Measurements from ENCODE around the gene CXXC5. TPM values are rescaled to one million over a fixed set of nuclear protein-coding genes. Genes with fewer than 3 reads are reported as not detected.
"Not testable (repeated sequence)": the region's sequence is repeated elsewhere in the genome, so short reads cannot be mapped to it uniquely, and the experiment has no call there.

Gene CXXC5
- total and polyA plus RNA-seq, 7 donors: 15.7 to 30.0 (median 19.9) TPM

- H3K36me3 ChIP-seq: no peaks in the 10 kb centered on the region
- H3K4me1 ChIP-seq: peaks cover 0 to 40% (median 38%) of the 10 kb centered on the region in 4 donors
- peaks cover 0 to 23% (median 12%) of the 10 kb centered on the region in 3 donors for H3K27me3 ChIP-seq
- peak; percentile 72 for DNase-seq
- peak overlapping the region in 3 of 4 donors; percentile 44 to 58 (median 53) for H3K4me3 ChIP-seq
- TF ChIP-seq POLR2AphosphoS5 (IDR thresholded peaks at IDR 0.05) (no peak), EP300 (IDR thresholded peaks at IDR 0.05) (no peak)
- H3K27ac ChIP-seq: peak overlapping the region; percentile 43 to 46 (median 44)
- intact Hi-C loops (cut with DNase I): loop anchor here (5.0 kb wide), 1 partner anchor 35 kb away; no protein-coding TSS in a partner anchor
- H3K9me3 ChIP-seq: no peaks in the 10 kb centered on the region
- 24 to 37% methylated on average over 19 of the region's 19 CpGs for WGBS, 2 donors
These were observed 63.7 kb downstream of the CXXC5 start for GRCh38 chr5:139711906-139712224.

DNA sequence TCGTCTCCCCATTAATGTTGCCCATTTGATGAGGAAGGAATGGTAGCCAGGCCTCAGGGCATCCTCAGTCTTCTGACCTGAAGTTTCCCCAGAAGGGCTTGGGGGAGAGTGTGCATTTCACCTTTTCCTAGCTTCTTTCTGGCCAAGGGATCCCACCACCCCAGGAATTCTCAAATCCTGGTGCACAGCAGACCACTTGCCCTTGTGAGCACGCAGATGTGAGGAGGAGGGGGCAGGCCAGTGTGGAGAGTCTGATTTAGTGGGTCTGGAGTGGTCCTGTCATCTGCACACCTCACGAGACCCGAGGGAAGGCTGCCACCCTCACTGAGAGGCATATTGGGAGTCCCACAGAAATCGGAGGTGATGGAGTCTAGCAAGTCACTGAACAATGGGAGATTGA lies 64.3 kb downstream of the CXXC5 start:
- peak overlapping the region in 1 of 4 donors; percentile 43 for H3K27ac ChIP-seq
- intact Hi-C loops (cut with DNase I): loop anchor here (5.0 kb wide), 1 partner anchor 35 kb away; no protein-coding TSS in a partner anchor
- no peak for TF ChIP-seq POLR2A (IDR thresholded peaks at IDR 0.05)
- no peak for TF ChIP-seq POLR2AphosphoS5 (IDR thresholded peaks at IDR 0.05)
- TF ChIP-seq, protein P1, sequence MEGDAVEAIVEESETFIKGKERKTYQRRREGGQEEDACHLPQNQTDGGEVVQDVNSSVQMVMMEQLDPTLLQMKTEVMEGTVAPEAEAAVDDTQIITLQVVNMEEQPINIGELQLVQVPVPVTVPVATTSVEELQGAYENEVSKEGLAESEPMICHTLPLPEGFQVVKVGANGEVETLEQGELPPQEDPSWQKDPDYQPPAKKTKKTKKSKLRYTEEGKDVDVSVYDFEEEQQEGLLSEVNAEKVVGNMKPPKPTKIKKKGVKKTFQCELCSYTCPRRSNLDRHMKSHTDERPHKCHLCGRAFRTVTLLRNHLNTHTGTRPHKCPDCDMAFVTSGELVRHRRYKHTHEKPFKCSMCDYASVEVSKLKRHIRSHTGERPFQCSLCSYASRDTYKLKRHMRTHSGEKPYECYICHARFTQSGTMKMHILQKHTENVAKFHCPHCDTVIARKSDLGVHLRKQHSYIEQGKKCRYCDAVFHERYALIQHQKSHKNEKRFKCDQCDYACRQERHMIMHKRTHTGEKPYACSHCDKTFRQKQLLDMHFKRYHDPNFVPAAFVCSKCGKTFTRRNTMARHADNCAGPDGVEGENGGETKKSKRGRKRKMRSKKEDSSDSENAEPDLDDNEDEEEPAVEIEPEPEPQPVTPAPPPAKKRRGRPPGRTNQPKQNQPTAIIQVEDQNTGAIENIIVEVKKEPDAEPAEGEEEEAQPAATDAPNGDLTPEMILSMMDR (IDR thresholded peaks at IDR 0.05): no peak
- no peak for TF ChIP-seq EP300 (IDR thresholded peaks at IDR 0.05)

DNA sequence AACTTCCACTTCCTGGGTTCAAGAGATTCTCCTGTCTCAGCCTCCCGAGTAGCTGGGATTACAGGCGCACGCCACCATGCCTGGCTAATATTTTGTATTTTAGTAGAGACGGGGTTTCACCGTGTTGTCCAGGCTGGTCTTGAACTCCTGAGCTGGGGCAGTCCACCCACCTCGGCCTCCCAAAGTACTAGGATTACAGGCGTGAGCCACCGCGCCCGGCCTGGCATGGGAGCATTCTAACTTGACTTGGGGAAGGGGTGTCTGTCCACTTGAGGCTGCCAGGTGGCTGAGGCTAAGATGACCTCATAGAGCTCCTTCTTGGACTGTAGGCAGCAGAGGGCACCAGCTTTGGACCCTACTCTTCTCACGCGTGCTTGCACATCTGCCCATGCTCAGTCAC lies 65.7 kb downstream of the CXXC5 start:
- WGBS, 2 donors: 95% methylated on average over 12 of the region's 12 CpGs
- H3K27me3 ChIP-seq: peaks cover 0 to 23% (median 12%) of the 10 kb centered on the region in 3 donors
- H3K4me3 ChIP-seq, H3K36me3 ChIP-seq, H3K27ac ChIP-seq, DNase-seq, H3K9me3 ChIP-seq: not testable (repeated sequence)
- intact Hi-C loops (cut with DNase I): loop anchor here (5.0 kb wide), 1 partner anchor 33 kb away; no protein-coding TSS in a partner anchor
- peaks cover 0 to 32% (median 32%) of the 10 kb centered on the region in 4 donors for H3K4me1 ChIP-seq

More for the DNA sequence above, 64.3 kb downstream of the CXXC5 start:
- H3K36me3 ChIP-seq: no peaks in the 10 kb centered on the region
- H3K4me1 ChIP-seq: peaks cover 0 to 40% (median 38%) of the 10 kb centered on the region in 4 donors
- H3K9me3 ChIP-seq: no peaks in the 10 kb centered on the region
- no peak overlapping the region for H3K4me3 ChIP-seq
- DNase-seq: no peak
- WGBS, 2 donors: 87 to 91% methylated on average over 5 of the region's 5 CpGs
- H3K27me3 ChIP-seq: peaks cover 0 to 23% (median 12%) of the 10 kb centered on the region in 3 donors

GRCh38 chr5:139717221-139717620 lies 69.1 kb downstream of the CXXC5 start:
- WGBS, 2 donors: 95 to 96% methylated on average over 8 of the region's 8 CpGs

DNA sequence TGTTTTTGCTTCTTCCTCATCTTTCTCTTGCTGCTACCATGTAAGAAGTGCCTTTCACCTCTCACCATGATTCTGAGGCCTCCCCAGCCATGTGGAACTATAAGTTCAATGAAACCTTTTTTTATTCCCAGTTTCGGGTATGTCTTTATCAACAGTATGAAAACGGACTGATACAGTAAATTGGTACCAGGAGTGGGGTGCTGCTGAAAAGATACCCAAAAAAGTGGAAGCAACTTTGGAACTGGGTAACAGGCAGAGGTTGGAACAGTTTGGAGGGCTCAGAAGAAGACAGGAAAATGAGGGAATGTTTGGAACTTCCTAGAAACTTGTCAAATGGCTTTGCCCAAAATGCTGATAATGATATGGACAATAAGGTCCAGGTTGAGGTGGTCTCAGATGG lies 70.3 kb downstream of the CXXC5 start:
- H3K4me1 ChIP-seq; H3K9me3 ChIP-seq; H3K4me3 ChIP-seq; H3K27me3 ChIP-seq; H3K27ac ChIP-seq; DNase-seq; H3K36me3 ChIP-seq; intact Hi-C loops (cut with DNase I): not testable (repeated sequence)
- WGBS, 2 donors: 93 to 96% methylated on average over 2 of the region's 2 CpGs

More at GRCh38 chr5:139717221-139717620, 69.1 kb downstream of the CXXC5 start:
- Histone ChIP-seq H3K4me3 (no peak overlapping the region), H3K36me3 (no peaks in the 10 kb centered on the region), H3K27me3 (no peaks in the 10 kb centered on the region), H3K4me1 (no peaks in the 10 kb centered on the region), H3K27ac (no peak overlapping the region), H3K9me3 (peaks cover 0 to 2% (median 0%) of the 10 kb centered on the region in 4 donors)
- TF ChIP-seq POLR2A (IDR thresholded peaks at IDR 0.05) (no peak), EP300 (IDR thresholded peaks at IDR 0.05) (no peak)
- intact Hi-C loops (cut with DNase I): no loop called here
- no peak for DNase-seq

GRCh38 chr5:139719970-139720369 lies 71.8 kb downstream of the CXXC5 start:
- H3K36me3 ChIP-seq; H3K9me3 ChIP-seq; DNase-seq; H3K27ac ChIP-seq; intact Hi-C loops (cut with DNase I); H3K4me1 ChIP-seq; H3K27me3 ChIP-seq; H3K4me3 ChIP-seq: not testable (repeated sequence)
- 98% methylated on average over 3 of the region's 3 CpGs for WGBS, 2 donors

- H3K27ac ChIP-seq: no peak overlapping the region
- DNase-seq: no peak
- no peak overlapping the region for H3K4me3 ChIP-seq
- peaks cover 0 to 10% (median 7%) of the 10 kb centered on the region in 4 donors for H3K4me1 ChIP-seq
- 97 to 98% methylated on average over 4 of the region's 4 CpGs for WGBS, 2 donors
- no peaks in the 10 kb centered on the region for H3K27me3 ChIP-seq
- intact Hi-C loops (cut with DNase I): no loop called here
- no peak for TF ChIP-seq POLR2A (IDR thresholded peaks at IDR 0.05)
- no peak for TF ChIP-seq POLR2AphosphoS5 (IDR thresholded peaks at IDR 0.05)
- TF ChIP-seq EP300 (IDR thresholded peaks at IDR 0.05): no peak
- TF ChIP-seq, protein P1 (IDR thresholded peaks at IDR 0.05): no peak
- no peaks in the 10 kb centered on the region for H3K9me3 ChIP-seq
- H3K36me3 ChIP-seq: no peaks in the 10 kb centered on the region
These were observed 75.9 kb downstream of the CXXC5 start for GRCh38 chr5:139723986-139724587.

Data from sigmoid colon (tissue), 7 donors.